GM23338 (cell line): ENCODE measurements around the gene RPP21. TPM values are rescaled to one million over a fixed set of nuclear protein-coding genes. Genes with fewer than 3 reads are reported as not detected.

Experiments used
- ATAC-seq: fragments of 200-7000 bp; cut with Tn5 transposase; 3 replicates; pipeline ENCODE4 v1.9.1; 2020
- DNase-seq: peaks from one replicate; pipeline ENCODE4 v3.0.0-alpha.2; 2015; ENCODE audit warnings: low spot score
- H2AFZ ChIP-seq: fragments of 200-600 bp; sonication (generic); 2 replicates; pipeline ENCODE4 v1.8.0; 2016; ENCODE audit warnings: antibody characterized with exemption, mild to moderate bottlenecking, moderate library complexity
- H3F3A ChIP-seq: fragments of 200-600 bp; sonication (generic); replicated peaks from 2 replicates; pipeline ENCODE4 v1.8.0; 2017; ENCODE audit warnings: antibody characterized with exemption, mixed run types, low read depth
- H3K27ac ChIP-seq: fragments of 200-600 bp; sonication (generic); 2 replicates; pipeline ENCODE4 v1.6.1; 2016; ENCODE audit warnings: low read depth
- H3K27me3 ChIP-seq: fragments of 200-600 bp; sonication (generic); 2 replicates; pipeline ENCODE4 v1.8.0; 2016; ENCODE audit warnings: mild to moderate bottlenecking, mixed run types, moderate library complexity; ENCODE audit not compliant: insufficient read depth
- H3K36me3 ChIP-seq: fragments of 200-600 bp; sonication (generic); 2 replicates; pipeline ENCODE4 v1.8.0; 2016; ENCODE audit warnings: mild to moderate bottlenecking; ENCODE audit not compliant: insufficient read depth
- H3K4me1 ChIP-seq: fragments of 200-600 bp; sonication (generic); 2 replicates; pipeline ENCODE4 v1.8.0; 2016; ENCODE audit warnings: mild to moderate bottlenecking, moderate library complexity; ENCODE audit not compliant: insufficient read depth
- H3K4me2 ChIP-seq: fragments of 200-600 bp; sonication (generic); 2 replicates; pipeline ENCODE4 v1.7.1; 2017; ENCODE audit warnings: mixed run types
- H3K4me3 ChIP-seq: fragments of 200-600 bp; sonication (generic); 2 replicates; pipeline ENCODE4 v1.6.1; 2016; ENCODE audit warnings: mixed run types
- H3K79me2 ChIP-seq: fragments of 200-600 bp; sonication (generic); replicated peaks from 2 replicates; pipeline ENCODE4 v1.8.0; 2017; ENCODE audit warnings: mild to moderate bottlenecking; ENCODE audit not compliant: insufficient read depth
- H3K9me2 ChIP-seq: fragments of 200-600 bp; sonication (generic); 2 replicates; pipeline ENCODE4 v1.8.0; 2017; ENCODE audit not compliant: insufficient read depth
- H4K20me1 ChIP-seq: fragments of 200-600 bp; sonication (generic); replicated peaks from 2 replicates; pipeline ENCODE4 v1.8.0; 2017; ENCODE audit warnings: mild to moderate bottlenecking; ENCODE audit not compliant: insufficient read depth
- H3K27ac Mint-ChIP-seq: 2 replicates; pipeline ENCODE4 v1.8.0; 2020; ENCODE audit warnings: inconsistent platforms, mild to moderate bottlenecking, moderate library complexity, mixed read lengths
- H3K27me3 Mint-ChIP-seq: 3 replicates; pipeline ENCODE4 v1.8.0; 2022; ENCODE audit warnings: low read depth, mild to moderate bottlenecking, moderate library complexity, mixed read lengths, inconsistent platforms; ENCODE audit not compliant: insufficient read depth, poor library complexity
- H3K36me3 Mint-ChIP-seq: 3 replicates; pipeline ENCODE4 v1.8.0; 2021; ENCODE audit warnings: low read depth, mild to moderate bottlenecking, inconsistent platforms, moderate library complexity, mixed read lengths
- H3K4me1 Mint-ChIP-seq: 3 replicates; pipeline ENCODE4 v1.8.0; 2020; ENCODE audit warnings: mild to moderate bottlenecking, inconsistent platforms, mixed read lengths
- H3K4me3 Mint-ChIP-seq: 3 replicates; pipeline ENCODE4 v1.8.0; 2021; ENCODE audit warnings: moderate library complexity, mild to moderate bottlenecking, inconsistent platforms, mixed read lengths
- H3K9me3 Mint-ChIP-seq: 3 replicates; pipeline ENCODE4 v1.8.0; 2020; ENCODE audit warnings: moderate library complexity, mild to moderate bottlenecking, inconsistent platforms, mixed read lengths
- CREB1 ChIP-seq: fragments of 250-450 bp; sonication (Bioruptor Pico); IDR thresholded peaks from 2 replicates; pipeline ENCODE4 v1.5.0; 2020; ENCODE audit warnings: low read depth, mild to moderate bottlenecking, moderate library complexity
- CTCF ChIP-seq, 2 experiments: fragments of 200-600 bp in 1 of 2; sonication (generic) in 1 of 2; conservative IDR thresholded peaks; 2 replicates each; pipeline versions ENCODE4 v1.5.1 to v1.6.1; 2016 to 2017; ENCODE audit warnings: antibody characterized with exemption in 2 of 2, low read depth in 2 of 2, mild to moderate bottlenecking in 2 of 2, moderate library complexity in 1 of 2
- ETS1 ChIP-seq: IDR thresholded peaks from 2 replicates; pipeline ENCODE4 v1.6.1; 2016; ENCODE audit warnings: antibody characterized with exemption
- EZH2 ChIP-seq: fragments of 200-600 bp; sonication (generic); IDR thresholded peaks from one replicate; pipeline ENCODE4 v1.8.0; 2017; ENCODE audit warnings: antibody characterized with exemption, mild to moderate bottlenecking, low read depth; ENCODE audit not compliant: unreplicated experiment
- EZH2phosphoT487 ChIP-seq: fragments of 200-600 bp; sonication (generic); IDR thresholded peaks from one replicate; pipeline ENCODE4 v1.8.1; 2018; ENCODE audit warnings: antibody characterized with exemption; ENCODE audit not compliant: unreplicated experiment
- JUNB ChIP-seq: IDR thresholded peaks from one replicate; pipeline ENCODE4 v1.6.1; 2016; ENCODE audit warnings: antibody characterized with exemption; ENCODE audit not compliant: unreplicated experiment
- NANOG ChIP-seq: IDR thresholded peaks from 2 replicates; pipeline ENCODE4 v1.6.1; 2016; ENCODE audit warnings: antibody characterized with exemption, borderline replicate concordance
- POLR2AphosphoS5 ChIP-seq: IDR thresholded peaks from 2 replicates; pipeline ENCODE4 v1.6.1; 2016; ENCODE audit warnings: antibody characterized with exemption, low read depth
- STAT1 ChIP-seq: IDR thresholded peaks from one replicate; pipeline ENCODE4 v1.6.1; 2016; ENCODE audit warnings: antibody characterized with exemption; ENCODE audit not compliant: unreplicated experiment
- ZNF114 ChIP-seq: fragments of 250-450 bp; sonication (Bioruptor Pico); IDR thresholded peaks from 2 replicates; pipeline ENCODE4 v1.5.0; 2020; ENCODE audit warnings: mild to moderate bottlenecking, moderate library complexity
- ZNF331 ChIP-seq: fragments of 250-450 bp; sonication (Bioruptor Pico); IDR thresholded peaks from 2 replicates; pipeline ENCODE4 v1.5.0; 2020; ENCODE audit warnings: low read depth, mild to moderate bottlenecking, moderate library complexity
- polyA plus RNA-seq: library from polyadenylated mRNA; unstranded; fragments of >200 nt; fragmentation: Nextera tagmentation; extraction: Ambion mirVana; gene quantifications from 2 replicates; pipeline ENCODE4 v1.2.1, GENCODE V29; 2016
- total RNA-seq: library from RNA; depleted of rRNA; stranded (reverse); fragments of >200 nt; shearing (Covaris generic); gene quantifications from 2 replicates; pipeline ENCODE4 v1.2.3, GENCODE V29; 2014
- TF ChIP-seq, protein P1 (sequence below): fragments of 250-450 bp; sonication (Bioruptor Pico); IDR thresholded peaks from 2 replicates; pipeline ENCODE4 v1.5.0; 2020; ENCODE audit warnings: mild to moderate bottlenecking, moderate library complexity
- TF ChIP-seq, protein P2 (sequence below): IDR thresholded peaks from one replicate; pipeline ENCODE4 v1.6.1; 2018; ENCODE audit warnings: antibody characterized with exemption; ENCODE audit not compliant: unreplicated experiment

The RPP21 gene
- total and polyA plus RNA-seq, 2 experiments from 2014 or later = 63.7 to 161 TPM

GRCh38 chr6:30394139-30394538, 49.2 kb downstream of the RPP21 start:
- ATAC-seq (no peak), DNase-seq (no peak)
- Mint-ChIP-seq H3K27me3 (peaks cover 7% of the 10 kb centered on the region), H3K4me1 (peaks cover 17% of the 10 kb centered on the region), H3K9me3 (no peaks in the 10 kb centered on the region), H3K36me3 (no peaks in the 10 kb centered on the region), H3K27ac (no peak overlapping the region), H3K4me3 (no peak overlapping the region; the same call in 2 of the 3 replicates)
- TF ChIP-seq EZH2 (no peak), NANOG (no peak), CREB1 (CRISPR knock-in tag) (no peak), EZH2phosphoT487 (no peak), STAT1 (no peak), JUNB (no peak), ZNF114 (no peak), POLR2AphosphoS5 (no peak), ETS1 (no peak), ZNF331 (no peak), CTCF (conservative IDR thresholded peaks at IDR 0.05; ENCODE audit: low read depth in 2 of 2) (no peak)
- TF ChIP-seq, protein P1, sequence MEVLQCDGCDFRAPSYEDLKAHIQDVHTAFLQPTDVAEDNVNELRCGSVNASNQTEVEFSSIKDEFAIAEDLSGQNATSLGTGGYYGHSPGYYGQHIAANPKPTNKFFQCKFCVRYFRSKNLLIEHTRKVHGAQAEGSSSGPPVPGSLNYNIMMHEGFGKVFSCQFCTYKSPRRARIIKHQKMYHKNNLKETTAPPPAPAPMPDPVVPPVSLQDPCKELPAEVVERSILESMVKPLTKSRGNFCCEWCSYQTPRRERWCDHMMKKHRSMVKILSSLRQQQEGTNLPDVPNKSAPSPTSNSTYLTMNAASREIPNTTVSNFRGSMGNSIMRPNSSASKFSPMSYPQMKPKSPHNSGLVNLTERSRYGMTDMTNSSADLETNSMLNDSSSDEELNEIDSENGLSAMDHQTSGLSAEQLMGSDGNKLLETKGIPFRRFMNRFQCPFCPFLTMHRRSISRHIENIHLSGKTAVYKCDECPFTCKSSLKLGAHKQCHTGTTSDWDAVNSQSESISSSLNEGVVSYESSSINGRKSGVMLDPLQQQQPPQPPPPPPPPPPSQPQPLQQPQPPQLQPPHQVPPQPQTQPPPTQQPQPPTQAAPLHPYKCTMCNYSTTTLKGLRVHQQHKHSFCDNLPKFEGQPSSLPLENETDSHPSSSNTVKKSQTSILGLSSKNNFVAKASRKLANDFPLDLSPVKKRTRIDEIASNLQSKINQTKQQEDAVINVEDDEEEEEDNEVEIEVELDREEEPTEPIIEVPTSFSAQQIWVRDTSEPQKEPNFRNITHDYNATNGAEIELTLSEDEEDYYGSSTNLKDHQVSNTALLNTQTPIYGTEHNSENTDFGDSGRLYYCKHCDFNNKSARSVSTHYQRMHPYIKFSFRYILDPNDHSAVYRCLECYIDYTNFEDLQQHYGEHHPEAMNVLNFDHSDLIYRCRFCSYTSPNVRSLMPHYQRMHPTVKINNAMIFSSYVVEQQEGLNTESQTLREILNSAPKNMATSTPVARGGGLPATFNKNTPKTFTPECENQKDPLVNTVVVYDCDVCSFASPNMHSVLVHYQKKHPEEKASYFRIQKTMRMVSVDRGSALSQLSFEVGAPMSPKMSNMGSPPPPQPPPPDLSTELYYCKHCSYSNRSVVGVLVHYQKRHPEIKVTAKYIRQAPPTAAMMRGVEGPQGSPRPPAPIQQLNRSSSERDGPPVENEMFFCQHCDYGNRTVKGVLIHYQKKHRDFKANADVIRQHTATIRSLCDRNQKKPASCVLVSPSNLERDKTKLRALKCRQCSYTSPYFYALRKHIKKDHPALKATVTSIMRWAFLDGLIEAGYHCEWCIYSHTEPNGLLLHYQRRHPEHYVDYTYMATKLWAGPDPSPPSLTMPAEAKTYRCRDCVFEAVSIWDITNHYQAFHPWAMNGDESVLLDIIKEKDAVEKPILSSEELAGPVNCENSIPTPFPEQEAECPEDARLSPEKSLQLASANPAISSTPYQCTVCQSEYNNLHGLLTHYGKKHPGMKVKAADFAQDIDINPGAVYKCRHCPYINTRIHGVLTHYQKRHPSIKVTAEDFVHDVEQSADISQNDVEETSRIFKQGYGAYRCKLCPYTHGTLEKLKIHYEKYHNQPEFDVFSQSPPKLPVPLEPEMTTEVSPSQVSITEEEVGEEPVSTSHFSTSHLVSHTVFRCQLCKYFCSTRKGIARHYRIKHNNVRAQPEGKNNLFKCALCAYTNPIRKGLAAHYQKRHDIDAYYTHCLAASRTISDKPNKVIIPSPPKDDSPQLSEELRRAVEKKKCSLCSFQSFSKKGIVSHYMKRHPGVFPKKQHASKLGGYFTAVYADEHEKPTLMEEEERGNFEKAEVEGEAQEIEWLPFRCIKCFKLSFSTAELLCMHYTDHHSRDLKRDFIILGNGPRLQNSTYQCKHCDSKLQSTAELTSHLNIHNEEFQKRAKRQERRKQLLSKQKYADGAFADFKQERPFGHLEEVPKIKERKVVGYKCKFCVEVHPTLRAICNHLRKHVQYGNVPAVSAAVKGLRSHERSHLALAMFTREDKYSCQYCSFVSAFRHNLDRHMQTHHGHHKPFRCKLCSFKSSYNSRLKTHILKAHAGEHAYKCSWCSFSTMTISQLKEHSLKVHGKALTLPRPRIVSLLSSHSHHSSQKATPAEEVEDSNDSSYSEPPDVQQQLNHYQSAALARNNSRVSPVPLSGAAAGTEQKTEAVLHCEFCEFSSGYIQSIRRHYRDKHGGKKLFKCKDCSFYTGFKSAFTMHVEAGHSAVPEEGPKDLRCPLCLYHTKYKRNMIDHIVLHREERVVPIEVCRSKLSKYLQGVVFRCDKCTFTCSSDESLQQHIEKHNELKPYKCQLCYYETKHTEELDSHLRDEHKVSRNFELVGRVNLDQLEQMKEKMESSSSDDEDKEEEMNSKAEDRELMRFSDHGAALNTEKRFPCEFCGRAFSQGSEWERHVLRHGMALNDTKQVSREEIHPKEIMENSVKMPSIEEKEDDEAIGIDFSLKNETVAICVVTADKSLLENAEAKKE (CRISPR knock-in tag) = no peak
- TF ChIP-seq, protein P2, sequence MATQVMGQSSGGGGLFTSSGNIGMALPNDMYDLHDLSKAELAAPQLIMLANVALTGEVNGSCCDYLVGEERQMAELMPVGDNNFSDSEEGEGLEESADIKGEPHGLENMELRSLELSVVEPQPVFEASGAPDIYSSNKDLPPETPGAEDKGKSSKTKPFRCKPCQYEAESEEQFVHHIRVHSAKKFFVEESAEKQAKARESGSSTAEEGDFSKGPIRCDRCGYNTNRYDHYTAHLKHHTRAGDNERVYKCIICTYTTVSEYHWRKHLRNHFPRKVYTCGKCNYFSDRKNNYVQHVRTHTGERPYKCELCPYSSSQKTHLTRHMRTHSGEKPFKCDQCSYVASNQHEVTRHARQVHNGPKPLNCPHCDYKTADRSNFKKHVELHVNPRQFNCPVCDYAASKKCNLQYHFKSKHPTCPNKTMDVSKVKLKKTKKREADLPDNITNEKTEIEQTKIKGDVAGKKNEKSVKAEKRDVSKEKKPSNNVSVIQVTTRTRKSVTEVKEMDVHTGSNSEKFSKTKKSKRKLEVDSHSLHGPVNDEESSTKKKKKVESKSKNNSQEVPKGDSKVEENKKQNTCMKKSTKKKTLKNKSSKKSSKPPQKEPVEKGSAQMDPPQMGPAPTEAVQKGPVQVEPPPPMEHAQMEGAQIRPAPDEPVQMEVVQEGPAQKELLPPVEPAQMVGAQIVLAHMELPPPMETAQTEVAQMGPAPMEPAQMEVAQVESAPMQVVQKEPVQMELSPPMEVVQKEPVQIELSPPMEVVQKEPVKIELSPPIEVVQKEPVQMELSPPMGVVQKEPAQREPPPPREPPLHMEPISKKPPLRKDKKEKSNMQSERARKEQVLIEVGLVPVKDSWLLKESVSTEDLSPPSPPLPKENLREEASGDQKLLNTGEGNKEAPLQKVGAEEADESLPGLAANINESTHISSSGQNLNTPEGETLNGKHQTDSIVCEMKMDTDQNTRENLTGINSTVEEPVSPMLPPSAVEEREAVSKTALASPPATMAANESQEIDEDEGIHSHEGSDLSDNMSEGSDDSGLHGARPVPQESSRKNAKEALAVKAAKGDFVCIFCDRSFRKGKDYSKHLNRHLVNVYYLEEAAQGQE = no peak
- Histone ChIP-seq H3K4me3 (no peak overlapping the region), H4K20me1 (no peaks in the 10 kb centered on the region), H3K9me2 (0 out of 2 replicates have a peak, but pooled peaks cover 3% of the 10 kb centered on the region), H3K4me2 (no peak overlapping the region), H3F3A (no peaks in the 10 kb centered on the region), H2AFZ (no peak overlapping the region), H3K4me1 (peaks cover 5% of the 10 kb centered on the region; the same call in 1 of the 2 replicates), H3K27me3 (0 out of 2 replicates have a peak, but pooled peaks cover 5% of the 10 kb centered on the region), H3K79me2 (no peaks in the 10 kb centered on the region), H3K27ac (no peak overlapping the region), H3K36me3 (no peaks in the 10 kb centered on the region)
